ENCODE measurements around the gene IFT20.
A peak's percentile ranks its signal among the peaks of the same experiment; 100 is the strongest.
"Not testable (repeated sequence)": the region's sequence is repeated elsewhere in the genome, so short reads cannot be mapped to it uniquely, and the experiment has no call there.

Gene IFT20

GRCh38 chr17:28363776-28364650, 28.7 kb upstream of the IFT20 start:
- DNase-seq = no peak

- DNase-seq = no peak
These were observed 27.9 kb upstream of the IFT20 start for GRCh38 chr17:28363186-28363585.

- DNase-seq = no peak
These were observed 22.6 kb upstream of the IFT20 start for GRCh38 chr17:28357901-28358197.

GRCh38 chr17:28357061-28357900, 22.0 kb upstream of the IFT20 start, which contains the start of gene POLDIP2:
TSS of gene POLDIP2 (minus strand) at chr17:28357527. CDS start at chr17:28357448, 79 bp downstream.
- DNase-seq = peak; percentile 96

GRCh38 chr17:28350271-28350670, 15.0 kb upstream of the IFT20 start:
- no peak for DNase-seq

- DNase-seq = no peak
These were observed 13.7 kb upstream of the IFT20 start for GRCh38 chr17:28348979-28349378.

- no peak for DNase-seq
These were observed 12.1 kb upstream of the IFT20 start for GRCh38 chr17:28347261-28347891.

- no peak for DNase-seq
These were observed 11.5 kb upstream of the IFT20 start for GRCh38 chr17:28346746-28347246.

GRCh38 chr17:28346199-28346580, 10.9 kb upstream of the IFT20 start:
- no peak for DNase-seq

- DNase-seq = no peak
These were observed 10.3 kb upstream of the IFT20 start for GRCh38 chr17:28345419-28346198.

GRCh38 chr17:28344435-28344901, 9.2 kb upstream of the IFT20 start:
- DNase-seq = no peak

- DNase-seq = no peak
These were observed 8.7 kb upstream of the IFT20 start for GRCh38 chr17:28344011-28344410.

GRCh38 chr17:28343491-28343932, 8.2 kb upstream of the IFT20 start:
- DNase-seq = no peak

GRCh38 chr17:28342313-28342712, 7.0 kb upstream of the IFT20 start:
- no peak for DNase-seq

GRCh38 chr17:28341516-28341915, 6.2 kb upstream of the IFT20 start:
- no peak for DNase-seq

- no peak for DNase-seq
These were observed 5.1 kb upstream of the IFT20 start for GRCh38 chr17:28340374-28340773.

GRCh38 chr17:28339431-28339830, 4.2 kb upstream of the IFT20 start:
- DNase-seq = no peak

- not testable (repeated sequence) for DNase-seq
These were observed 3.5 kb upstream of the IFT20 start for GRCh38 chr17:28338769-28339212.

GRCh38 chr17:28338056-28338768, 2.9 kb upstream of the IFT20 start:
- no peak for DNase-seq

GRCh38 chr17:28335959-28336871, 943 bp upstream of the IFT20 start:
- no peak for DNase-seq
